Inferior parietal cortex (tissue), 1 donor: Measurements from ENCODE around the gene TSPAN3.

ENCODE experiments used
- DNase-seq: peaks from one replicate; pipeline ENCODE4 v3.0.0-alpha.2; 2016; ENCODE audit errors: extremely low spot score

TSPAN3 gene

DNA sequence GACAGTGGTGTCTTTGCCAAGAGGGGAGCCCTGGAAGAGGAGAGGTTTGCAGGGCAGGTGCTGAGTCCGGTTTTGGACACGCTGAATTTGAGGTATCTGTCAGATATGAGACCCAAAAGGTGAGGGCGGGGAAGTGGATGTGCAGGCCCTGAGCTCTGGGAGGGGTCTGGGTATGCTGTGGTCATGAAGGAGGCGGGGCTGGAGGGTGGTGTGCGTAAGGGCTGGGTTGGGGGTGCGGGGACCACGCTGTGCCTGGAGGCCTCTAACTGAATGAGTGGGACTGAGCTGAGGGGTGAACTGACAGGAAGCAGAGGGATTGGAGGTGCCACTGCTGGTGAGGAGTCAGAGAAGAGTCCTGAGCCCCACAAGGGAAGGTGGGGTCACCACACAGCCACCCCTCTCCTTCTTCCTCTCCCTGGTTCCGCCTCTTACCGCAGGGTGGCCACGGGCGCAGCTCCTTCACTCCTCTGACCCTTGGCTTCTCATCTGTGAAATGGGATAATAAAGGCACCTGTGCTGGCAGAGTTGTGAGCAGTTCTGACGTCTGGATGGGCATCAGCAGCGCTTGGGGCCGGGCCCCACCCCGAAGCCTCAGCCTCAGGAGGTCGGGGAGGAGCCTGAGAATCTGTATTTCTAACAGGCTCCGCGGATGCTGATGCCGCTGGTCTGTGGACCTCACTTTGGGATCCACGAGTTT lies 47.2 kb downstream of the TSPAN3 start:
- no peak for DNase-seq

DNA sequence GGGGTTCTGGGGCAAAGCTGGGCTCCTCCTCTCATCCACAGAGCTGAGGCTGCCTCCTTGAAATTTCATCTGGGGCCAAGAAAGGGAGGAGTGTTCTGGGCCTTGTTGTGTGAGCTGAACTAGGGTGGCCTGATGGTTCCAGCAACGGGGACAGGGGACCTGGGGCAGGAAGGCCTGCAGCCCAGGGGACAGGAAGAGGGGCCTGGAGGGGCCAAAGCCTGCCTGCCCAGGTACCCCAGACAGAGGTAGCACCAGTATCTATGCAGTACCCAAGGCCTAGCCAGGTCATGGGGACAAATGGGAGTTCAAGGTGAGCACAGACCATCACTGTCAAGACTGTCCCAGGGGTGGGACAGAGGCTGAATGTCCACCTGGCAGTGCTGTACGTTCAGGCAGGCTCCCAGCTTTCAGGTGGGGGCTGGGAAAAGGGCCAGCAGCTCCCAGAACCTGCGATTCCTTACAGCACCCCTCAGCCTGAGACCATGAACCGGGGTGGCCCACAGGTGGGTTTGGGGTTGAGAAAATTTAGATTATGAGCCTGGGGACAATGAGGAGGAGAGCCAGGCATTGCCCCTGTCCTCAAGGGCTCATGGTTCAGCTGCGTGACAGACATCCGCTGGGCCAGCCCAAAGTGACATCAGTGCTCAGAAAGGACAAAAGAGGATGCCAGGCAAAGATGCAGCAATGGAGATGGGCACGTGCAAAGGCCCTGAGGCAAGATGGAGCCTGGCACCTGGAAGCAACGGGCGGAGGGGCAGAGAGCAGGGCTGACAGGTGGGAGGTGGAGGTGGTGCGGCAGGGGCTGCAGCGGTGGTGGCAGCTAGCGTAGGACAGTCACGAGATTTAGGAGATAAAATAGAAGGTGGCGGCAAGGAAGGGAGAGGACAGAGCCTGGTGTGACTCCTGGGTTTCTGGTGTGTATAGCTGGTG lies 48.0 kb downstream of the TSPAN3 start:
- DNase-seq, result no peak

GRCh38 chr15:77021803-77022381 lies 49.0 kb downstream of the TSPAN3 start:
- DNase-seq, result no peak

- DNase-seq, result no peak
Observed at GRCh38 chr15:77021088-77021481, 49.8 kb downstream of the TSPAN3 start.

DNA sequence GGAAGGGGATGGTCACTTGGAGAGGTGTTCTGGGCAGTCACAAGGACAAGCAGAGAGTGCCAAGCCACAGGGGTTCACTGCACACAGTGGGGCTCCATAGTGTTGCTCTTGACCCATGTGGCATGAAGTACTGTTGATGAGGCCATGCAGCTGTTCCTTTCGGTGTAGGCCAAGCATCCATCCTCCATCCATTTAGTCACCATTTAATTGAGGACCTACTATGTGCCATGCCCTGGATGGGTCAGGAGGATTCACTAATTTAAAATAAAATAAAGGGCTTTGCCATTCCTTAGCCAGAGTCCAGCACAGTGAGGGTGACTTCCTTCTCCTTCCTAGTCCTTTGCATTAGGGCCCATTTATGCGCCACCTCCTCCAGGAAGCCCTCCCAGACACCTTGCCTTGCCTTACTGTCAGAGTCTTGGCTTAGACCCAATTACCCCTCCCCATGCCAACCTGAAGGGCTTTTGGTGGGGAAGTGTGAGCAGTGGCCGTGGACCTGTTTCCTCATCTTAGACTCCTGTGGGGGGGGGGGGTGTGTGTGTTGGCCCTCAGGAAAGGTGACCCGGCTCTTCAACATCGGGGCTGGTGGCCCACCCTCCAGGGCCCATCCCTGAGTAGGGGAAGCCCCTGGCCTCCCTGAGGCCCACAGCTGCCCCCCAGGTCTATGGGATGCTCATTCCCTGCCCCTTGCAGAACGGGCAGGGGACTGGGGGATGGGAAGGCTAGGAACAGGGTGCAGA lies 50.4 kb downstream of the TSPAN3 start:
- no peak for DNase-seq

DNA sequence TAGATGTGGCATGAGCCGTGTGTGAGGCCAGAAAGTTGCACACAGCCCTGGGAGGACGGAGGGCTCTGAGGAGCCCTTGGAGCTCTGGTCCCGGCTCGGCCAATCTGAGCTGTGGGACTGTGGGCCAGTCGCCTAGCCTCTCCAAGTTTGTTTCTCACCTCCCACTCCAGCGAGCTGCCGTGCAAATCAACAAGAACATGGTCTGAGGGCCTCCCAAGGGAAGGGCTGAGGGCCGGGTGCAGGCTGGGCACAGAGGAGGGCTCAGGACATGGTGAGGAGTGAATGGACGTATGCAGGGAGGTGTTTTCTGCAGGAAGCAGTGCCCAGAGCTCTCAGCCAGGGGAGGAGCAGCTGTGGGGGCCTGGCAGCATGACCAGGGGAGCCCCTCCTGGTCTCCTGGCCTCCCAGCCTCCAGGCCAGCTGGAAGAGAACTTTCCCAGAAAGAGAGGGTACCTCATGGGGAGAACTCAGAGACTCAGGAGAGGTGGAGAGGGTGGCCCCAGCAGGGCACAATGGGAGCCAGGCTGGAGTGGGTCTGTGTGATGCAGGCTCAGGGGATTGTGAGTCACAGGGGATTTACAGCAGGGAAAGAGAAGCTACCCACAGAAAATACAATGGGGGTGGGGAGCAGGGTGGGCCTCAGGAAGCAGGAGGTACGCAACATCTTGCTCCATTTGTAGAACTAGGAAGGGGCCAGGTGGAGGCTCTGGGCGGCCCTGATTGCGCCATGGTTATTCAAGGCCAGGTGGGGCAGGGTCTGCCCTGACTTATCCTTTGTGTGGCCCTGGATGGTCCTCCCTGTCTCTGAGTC lies 51.2 kb downstream of the TSPAN3 start:
- no peak for DNase-seq

GRCh38 chr15:77018796-77019505 lies 52.0 kb downstream of the TSPAN3 start:
- no peak for DNase-seq

DNA sequence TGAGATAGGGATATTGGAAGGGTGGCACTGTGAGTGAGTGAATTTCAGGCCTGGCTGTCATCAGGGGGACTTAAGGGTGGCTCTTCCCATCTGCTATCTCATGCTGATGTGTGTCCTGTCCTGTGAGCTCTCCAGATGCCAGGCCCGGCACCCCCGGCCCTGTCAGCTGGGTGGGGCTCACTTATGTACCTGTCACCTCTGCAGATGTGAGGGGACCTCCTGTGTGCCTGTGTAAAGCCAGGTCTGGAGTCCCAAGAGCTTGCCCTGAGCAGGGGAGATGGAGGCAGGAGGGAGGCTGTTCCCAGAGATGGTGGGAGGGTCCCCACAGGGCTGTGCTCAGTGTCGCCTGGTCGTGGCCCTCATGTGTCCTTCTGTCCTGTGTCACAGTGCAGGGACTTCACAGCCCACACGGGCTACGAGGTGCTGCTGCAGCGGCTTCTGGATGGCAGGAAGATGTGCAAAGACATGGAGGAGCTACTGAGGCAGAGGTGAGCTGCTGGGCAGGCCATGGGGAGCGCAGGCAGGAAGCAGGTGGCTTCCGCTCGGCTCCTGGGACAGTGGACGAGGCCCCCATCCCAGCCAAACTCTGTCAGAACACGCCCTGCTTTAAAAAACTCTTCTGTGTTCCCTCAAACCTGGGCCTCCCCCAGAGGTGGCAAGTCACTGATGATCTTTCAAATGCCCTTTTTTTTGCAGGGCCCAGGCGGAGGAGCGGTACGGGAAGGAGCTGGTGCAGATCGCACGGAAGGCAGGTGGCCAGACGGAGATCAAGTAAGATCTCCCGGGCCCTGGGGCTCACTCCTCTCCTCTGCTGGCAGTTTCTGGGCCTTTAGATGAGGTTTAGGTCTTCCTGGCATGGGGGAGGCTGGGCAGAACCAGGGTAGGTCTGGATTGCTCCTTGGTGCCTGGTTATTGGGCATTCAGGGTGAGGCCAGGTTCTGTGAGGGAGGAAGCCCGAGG lies 52.9 kb downstream of the TSPAN3 start:
- DNase-seq, result no peak

- DNase-seq, result no peak
Observed at GRCh38 chr15:77017091-77017660, 53.7 kb downstream of the TSPAN3 start.

GRCh38 chr15:77016321-77016695 lies 54.6 kb downstream of the TSPAN3 start:
- no peak for DNase-seq

- DNase-seq, result no peak
Observed at GRCh38 chr15:77015646-77016320, 55.1 kb downstream of the TSPAN3 start.

DNA sequence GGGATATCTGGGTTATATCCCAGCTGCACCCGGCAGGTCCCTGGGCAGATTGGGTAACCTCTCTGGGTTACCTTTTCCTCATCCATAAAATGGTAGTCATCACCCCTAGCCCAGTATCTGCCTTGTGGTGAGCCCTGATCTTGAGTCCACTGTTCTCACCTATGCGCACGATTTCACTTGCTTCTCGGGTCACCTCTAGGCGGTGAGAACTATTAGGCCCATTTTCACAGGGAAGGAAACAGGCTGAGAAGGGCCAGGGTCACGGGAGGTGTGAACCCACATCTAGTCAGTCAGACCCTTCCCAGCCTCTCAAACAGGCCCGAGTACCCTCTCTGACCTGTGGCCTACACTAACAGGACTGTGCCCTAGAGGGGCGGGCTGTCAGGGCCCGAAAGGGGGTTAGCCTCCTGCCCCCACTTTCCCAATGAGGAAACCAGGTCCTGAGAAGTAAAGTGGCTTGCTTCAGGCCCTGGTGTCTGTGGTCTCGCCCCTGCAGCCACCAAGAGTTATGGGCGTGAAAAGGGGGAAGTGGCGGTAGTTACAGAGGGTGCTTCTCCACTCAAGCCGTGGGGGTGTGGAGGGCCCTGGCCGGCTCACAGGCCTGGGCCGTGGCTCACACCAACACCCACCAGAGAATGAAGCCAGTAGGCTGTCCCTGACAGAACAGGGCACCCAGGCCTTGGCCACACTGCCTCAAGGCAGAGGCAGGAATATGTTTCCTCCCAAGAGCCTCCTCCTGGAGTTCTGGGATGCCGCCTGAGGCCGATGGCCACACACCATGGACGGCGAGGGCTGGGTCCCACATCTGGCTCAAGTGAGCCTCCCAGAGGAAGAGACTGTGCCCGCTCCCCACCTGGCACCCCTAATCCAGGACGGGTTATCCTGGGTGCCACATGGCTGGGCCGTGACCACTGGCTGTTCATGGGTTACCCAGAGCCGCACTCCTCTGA lies 56.5 kb downstream of the TSPAN3 start:
- no peak for DNase-seq

- no peak for DNase-seq
Observed at GRCh38 chr15:77013776-77014131, 57.2 kb downstream of the TSPAN3 start.

- no peak for DNase-seq
Observed at GRCh38 chr15:77012868-77013267, 58.0 kb downstream of the TSPAN3 start.

GRCh38 chr15:77012117-77012712 lies 58.7 kb downstream of the TSPAN3 start:
- no peak for DNase-seq

DNA sequence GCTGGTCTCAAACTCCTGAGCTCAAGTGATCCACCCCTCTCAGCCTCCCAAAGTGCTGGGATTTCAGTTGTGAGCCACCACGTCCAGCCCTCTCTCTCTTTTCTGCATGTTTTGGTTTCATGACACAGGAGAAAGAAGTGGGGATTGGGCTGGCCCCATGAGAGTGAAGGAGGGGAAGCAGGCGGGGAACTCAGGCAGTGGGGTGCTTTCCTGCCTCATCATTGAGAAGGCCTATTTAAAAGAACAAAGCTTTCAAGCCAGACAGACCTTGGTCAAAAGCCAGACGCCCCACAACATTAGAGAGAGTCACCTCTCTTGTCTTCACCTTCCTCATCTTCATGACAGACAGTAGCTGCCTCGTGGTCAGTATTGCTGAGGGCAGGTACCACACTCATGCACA lies 60.1 kb downstream of the TSPAN3 start:
- no peak for DNase-seq

DNA sequence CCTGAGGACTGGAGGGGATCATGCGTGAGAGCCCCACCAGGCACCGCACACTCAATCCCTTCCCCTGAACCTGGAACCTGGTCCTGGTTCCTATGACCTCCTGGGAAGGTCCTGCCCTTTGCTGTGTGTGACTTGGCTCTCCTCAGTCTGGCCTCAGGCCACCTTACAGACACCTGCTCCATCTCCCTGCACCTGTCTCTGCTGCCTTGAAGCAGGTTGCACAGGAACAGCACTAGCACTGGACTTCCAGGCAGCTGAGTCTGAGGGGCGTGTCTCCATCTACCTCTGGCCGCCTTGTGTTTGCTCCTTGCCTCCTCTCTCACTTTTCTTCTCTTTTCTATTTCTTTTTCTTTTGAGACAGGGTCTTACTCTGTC lies 60.6 kb downstream of the TSPAN3 start:
- DNase-seq, result no peak
